ENCODE data around the gene EWSR1.

The EWSR1 gene

DNA sequence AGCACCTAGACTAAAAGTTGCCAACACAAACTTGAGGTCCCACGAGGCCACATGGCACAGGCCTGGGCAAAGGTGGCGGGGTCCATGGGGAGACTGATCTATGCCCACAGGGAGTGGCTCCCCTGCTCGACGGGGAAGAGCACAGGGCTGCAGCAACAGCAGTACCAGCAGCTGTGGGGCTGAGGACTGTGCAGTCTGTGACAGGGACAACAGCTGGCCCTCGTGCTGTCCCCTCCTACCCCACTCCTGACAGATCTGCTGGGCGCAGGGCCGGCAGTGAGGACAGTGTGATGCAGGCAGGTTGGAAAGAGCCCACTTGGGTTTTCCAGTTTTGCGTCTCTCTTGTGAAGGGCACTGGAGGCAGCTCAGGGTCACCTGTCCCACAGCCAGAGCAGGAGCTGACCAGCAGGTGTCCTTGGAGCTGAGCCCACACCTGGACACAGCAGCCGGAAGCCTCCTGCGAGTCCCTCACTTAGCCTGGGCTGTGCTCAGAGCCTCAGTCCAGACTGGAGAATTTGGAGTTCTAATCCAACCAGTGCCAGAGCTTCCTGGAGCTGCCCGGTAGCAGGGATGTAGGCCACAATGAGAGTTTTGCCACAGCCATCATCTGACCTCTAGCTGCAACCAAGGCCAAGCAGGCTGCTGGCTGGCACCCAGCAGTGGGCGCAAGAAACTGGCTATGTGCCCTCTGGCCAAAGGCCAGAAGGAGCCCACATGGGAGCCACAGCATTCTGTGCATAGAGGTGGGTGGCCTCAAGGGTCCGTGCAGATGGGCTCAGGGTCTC lies 34.8 kb downstream of the EWSR1 start:
- no peak for DNase-seq (ENCODE audit: extremely low read depth in 1 of 2, low read depth in 1 of 2)

DNA sequence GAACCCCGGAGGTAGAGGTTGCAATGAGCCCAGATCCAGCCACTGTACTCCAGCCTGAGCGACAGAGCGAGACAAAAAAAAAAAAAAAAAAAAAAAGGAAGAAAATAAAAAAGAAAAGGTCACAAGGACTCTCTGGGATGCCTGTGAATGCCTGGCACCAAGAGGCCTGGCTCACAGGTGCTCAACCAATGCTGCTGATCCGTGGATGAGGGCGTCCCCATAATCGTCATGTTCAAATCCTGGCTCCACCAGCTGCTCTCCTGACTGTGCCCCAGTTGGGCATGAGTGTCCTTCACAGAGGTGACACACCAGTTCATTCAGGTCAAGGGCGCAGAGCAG lies 37.7 kb downstream of the EWSR1 start:
- no peak for DNase-seq (ENCODE audit: extremely low read depth in 1 of 2, low read depth in 1 of 2)

DNA sequence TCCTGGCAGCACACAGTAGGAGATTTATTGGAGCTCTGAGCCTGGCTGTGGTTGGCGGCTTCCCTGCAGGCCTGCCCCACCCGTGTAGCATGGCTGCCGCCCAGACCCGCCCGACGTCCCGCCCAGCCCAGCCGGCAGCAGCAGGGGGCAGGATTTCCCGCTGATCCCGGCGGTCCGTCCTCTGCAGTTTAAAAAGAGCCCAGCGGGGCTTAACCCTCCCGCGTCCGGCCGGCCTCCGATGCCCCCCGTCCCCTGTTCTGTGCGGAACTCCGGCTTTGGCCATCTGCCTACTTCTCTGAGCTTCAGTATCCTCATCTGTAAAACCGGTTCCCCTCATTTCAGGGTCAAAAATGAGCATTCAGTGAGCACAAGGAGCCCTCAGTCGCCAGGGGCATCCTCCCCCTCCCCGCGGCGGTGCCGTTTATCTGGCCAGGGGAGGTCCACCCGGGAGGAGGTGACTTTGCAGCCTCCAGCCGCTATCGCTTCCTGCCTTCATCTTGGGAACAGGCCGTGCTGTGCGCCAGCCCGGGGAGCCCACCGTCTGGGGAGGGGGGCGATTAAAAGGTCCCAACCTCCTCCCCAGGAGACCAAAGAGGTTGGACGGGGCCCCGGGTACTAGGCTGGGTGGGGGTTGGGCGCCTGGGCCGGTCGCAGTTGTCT lies 38.2 kb downstream of the EWSR1 start, which contains the start of gene GAS2L1:
TSS of gene GAS2L1 (plus strand) at position 476 of the 660 bp plus-strand sequence. CDS start 1,456 bp downstream, outside the sequence.
- no peak for DNase-seq (ENCODE audit: extremely low read depth in 1 of 2, low read depth in 1 of 2)

DNA sequence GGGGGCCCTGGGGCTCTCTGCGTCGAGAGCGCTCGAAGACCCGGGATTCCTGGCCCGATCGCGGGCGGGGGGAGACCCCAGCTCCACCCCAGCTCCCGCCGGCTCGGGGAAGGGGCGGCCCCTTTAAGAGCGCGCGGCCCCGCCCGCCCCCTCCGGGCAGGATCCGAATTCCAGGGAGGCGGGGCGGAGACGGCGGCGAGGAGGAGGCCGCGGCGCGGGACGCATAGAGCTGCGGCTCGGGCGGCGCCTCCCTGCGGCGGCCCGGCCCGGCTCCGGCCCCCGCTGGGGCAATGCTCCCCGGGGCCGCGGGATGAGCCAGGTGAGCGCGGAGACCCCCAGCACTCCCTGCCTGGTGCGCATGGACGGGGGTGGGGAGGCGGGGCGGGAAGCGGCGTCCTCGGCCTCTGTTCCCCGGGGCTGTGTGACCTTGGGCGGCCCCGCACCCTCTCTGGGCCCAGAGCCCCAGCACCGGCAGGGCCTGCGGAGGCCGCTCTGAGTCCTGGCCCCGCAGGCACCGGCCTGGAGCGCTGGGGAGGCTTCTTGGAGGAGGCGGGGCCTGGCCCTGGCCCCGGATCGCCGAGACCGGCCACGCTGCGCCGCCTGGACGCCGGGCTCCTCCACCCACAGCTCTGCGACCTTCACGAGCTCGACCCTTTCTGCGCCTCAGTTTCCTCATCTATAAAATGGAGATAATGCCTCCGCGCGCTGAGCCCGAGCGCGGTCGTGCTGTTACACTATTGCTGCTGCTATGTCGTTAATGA lies 38.9 kb downstream of the EWSR1 start:
- no peak for DNase-seq (ENCODE audit: extremely low read depth in 1 of 2, low read depth in 1 of 2)

DNA sequence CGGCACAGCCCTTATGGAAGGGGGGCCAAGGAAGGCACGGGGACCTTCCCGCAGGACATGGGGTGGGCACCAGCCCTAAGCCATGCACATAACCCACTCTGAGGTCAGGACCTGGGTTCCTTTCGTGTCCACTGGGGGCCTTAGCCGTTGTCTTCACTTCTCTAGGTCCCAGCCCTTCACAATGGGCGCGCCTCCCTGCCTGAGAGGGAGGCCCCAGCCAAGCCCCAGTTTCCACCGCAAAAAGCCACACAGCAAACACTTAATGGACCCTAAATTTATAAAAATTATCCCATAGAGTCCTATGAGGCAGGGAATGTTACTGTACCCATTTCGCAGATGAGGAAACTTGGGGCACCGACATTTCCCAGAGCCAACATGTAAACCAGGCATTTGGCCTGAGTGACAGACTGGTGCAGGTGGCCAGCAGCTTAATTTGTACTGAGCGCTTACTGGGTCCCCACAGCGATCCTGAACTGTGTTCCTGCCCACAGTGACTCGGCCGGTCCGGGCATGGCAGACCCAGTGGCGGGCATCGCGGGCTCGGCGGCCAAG lies 39.6 kb downstream of the EWSR1 start:
- DNase-seq (ENCODE audit: extremely low read depth in 1 of 2, low read depth in 1 of 2), result no peak

DNA sequence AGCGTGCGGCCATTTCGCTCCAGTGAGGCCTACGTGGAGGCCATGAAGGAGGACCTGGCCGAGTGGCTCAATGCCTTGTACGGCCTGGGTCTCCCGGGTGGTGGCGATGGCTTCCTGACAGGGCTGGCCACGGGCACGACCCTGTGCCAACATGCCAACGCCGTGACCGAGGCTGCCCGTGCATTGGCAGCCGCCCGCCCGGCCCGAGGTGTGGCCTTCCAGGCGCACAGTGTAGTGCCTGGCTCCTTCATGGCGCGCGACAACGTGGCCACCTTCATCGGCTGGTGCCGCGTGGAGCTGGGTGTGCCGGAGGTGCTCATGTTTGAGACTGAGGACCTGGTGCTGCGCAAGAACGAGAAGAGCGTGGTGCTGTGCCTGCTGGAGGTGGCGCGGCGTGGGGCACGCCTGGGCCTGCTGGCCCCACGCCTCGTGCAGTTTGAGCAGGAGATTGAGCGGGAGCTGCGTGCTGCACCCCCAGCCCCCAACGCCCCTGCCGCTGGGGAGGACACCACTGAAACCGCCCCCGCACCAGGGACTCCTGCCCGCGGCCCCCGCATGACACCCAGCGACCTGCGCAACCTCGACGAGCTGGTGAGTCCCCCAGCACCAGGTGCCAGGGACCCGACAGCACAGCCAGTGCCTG lies 40.2 kb downstream of the EWSR1 start:
- DNase-seq (ENCODE audit: extremely low read depth in 1 of 2, low read depth in 1 of 2), result no peak

DNA sequence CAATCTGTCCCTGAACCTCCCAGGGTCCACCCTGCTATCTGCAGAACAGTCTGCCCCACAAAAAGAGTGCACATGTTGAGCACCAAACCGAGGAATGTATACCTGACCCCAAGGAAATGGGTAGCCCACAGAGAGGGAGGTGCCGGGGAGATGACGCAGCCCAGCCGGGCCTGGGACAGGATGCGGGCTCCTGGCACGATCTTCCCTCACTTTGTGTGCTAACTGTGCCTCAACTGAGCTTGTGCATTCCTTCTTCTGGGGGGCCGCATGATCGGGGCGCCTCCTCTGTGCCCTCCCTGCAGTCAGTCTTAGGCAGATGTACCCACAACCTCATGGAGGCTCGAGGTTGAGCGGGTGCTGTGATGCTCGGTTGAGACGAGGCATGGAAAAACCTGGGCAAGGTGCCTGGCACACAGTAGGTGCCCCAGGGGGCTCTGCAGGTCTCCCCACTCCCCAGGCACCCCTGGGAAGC lies 40.8 kb downstream of the EWSR1 start:
- no peak for DNase-seq (ENCODE audit: extremely low read depth in 1 of 2, low read depth in 1 of 2)

DNA sequence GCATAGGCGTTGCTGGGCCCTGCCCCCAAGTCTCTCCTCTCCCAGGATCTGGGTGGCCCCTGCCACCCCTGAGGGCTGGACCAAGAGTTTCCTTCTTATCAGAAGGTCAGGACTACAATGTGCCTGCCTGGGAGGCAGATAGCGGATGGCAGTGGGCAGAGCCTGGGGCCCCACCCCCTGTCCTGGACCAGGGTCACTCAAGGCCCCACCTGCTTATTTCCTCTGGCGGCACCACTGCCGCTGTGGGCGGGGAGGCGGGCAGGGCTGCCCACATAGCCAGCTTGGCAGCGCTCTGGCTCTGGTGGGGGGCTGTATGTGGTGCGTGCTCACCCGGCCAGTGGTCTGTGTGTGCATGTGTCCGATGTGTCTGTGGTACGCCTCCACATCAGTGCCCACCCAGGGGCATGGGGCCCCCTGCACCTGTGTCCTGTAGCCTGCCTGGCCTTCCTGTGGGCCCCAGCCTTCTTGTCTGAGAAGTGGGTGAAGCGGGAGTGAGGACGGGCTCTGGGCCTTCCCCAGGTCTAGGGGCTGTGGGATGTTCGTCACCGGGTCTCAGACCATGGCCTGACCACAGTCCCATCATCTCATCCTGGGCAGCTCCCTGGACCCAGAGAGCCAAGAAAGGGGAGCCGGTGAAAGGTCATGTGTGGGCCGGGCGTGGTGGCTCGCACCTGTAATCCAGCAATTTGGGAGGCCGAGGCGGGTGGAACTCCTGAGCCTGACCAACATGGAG lies 41.4 kb downstream of the EWSR1 start:
- no peak for DNase-seq (ENCODE audit: extremely low read depth in 1 of 2, low read depth in 1 of 2)

DNA sequence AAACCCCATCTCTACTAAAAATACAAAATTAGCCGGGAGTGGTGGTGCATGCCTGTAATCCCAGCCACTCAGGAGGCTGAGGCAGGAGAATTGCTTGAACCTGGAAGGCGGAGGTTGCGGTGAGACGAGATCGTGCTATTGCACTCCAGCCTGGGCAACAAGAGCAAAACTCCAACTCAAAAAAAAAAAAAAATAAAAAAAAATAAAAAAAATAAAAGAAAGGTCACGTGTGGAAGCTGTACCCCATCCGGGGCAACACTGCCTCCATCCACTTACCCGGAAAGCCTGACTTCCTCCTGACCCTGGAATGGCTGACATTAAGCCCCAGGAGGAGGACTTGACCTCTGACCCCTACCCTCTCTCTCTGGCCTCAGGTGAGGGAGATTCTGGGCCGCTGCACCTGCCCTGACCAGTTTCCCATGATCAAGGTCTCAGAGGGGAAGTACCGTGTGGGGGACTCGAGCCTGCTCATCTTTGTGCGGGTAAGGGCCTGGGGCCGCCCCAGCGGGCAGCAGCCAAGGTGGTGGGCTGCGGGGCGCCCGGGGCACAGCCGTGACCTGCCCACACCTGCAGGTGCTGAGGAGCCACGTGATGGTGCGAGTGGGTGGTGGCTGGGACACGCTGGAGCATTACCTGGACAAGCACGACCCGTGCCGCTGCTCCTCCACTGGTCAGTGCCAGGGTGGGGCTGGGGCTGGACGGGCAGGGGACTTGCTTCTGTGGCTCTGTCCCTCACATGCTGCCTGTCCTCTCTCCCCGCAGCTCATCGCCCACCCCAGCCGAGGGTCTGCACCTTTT lies 42.2 kb downstream of the EWSR1 start:
- no peak for DNase-seq (ENCODE audit: extremely low read depth in 1 of 2, low read depth in 1 of 2)

DNA sequence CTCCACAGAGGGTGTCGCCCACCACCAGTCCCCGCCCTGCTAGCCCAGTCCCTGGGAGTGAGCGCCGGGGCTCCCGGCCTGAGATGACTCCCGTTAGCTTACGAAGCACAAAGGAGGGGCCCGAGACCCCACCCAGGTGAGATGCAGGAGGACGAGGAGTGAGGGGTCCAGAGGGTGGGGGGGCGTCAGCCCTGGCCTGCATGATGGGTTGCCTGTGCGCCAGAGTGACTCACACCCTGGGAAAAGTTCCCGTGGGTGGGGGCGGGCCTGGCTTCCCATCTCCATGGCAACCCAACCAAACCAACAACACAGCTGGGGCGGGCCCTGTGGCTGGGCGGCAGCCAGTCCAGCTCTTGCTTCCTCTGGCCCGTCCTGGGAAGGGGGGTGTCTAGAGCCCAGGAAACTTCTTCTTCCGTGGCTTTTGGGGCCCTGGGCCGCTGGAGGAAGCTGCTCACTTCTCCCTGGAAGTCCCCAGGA lies 42.8 kb downstream of the EWSR1 start:
- DNase-seq (ENCODE audit: extremely low read depth in 1 of 2, low read depth in 1 of 2), result peak in 1 of 2 donors; percentile 22

DNA sequence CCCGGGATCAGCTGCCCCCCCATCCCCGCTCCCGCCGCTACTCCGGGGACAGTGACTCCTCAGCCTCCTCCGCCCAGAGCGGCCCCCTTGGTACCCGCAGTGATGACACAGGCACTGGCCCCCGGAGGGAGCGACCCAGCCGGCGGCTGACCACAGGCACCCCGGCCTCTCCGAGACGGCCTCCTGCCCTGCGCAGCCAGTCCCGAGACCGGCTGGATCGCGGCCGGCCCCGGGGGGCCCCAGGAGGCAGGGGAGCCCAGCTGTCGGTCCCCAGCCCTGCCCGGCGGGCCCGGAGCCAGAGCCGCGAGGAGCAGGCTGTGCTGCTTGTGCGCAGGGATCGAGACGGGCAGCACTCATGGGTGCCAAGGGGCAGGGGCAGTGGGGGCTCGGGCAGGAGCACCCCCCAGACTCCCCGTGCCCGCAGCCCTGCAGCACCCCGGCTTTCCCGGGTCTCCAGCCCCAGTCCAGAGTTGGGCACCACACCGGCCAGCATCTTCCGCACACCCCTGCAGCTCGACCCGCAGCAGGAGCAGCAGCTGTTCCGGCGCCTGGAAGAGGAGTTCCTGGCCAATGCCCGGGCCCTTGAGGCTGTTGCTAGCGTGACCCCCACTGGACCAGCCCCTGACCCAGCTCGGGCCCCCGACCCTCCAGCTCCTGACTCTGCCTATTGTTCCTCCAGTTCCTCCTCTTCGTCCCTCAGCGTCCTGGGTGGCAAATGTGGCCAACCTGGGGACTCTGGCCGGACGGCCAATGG lies 43.6 kb downstream of the EWSR1 start:
- DNase-seq (ENCODE audit: extremely low read depth in 1 of 2, low read depth in 1 of 2), result no peak

DNA sequence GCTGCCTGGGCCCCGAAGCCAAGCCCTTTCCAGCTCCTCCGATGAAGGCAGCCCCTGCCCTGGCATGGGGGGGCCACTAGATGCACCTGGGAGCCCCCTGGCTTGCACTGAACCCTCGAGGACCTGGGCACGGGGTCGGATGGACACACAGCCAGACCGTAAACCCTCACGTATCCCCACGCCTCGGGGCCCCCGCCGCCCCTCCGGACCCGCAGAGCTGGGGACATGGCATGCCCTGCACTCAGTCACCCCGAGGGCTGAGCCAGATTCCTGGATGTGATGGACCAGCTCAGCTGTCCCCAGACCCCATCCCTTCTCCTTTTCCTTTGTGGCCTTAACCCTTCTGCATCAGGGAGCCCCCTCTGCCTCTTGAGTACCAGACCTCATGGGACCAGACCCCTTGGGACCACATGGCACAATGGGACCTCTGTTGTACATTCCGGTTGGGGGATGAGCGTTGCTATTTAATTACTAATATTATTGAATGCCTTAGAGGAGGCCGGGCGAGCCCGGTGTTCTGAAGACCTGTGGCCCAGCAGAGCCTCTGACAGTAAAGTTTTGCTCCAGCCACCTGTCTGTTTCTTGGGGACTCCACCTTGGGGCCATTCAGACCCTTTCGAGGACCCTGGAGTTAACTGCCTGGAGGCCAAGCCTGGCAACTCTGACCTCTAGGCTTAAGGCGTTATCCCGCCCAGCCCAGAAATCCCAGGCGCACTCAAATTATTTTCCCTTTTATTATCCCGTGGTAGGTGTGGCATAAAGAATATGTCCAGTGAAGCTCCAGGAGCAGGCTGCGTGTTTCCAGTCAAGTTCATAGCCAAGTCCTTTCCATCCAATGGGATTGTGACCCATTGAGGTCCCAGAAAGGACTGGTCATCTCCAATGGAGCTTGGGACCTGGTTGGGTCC lies 44.4 kb downstream of the EWSR1 start:
- no peak for DNase-seq (ENCODE audit: extremely low read depth in 1 of 2, low read depth in 1 of 2)

DNA sequence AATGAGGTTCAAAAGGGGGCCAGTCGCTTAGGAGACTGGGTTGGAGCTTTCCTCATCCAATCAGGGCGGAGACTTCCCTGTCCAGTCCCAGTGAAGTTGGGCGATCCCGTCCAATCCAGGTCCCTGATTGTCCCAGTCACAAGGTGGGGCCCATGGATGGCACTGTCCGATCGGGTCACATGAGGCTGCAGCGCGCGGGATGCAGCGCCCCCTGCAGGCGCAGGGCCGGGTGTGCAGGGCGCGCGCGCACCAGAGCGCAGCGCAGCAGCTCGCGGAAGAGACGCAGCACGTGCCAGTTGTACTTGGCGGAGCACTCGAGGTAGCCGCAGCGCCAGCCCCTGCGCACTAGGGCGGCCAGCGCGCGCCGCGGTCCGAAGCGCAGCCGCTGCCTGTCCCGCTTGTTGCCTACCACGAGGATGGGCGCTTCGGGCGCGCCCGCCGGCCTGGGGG lies 45.1 kb downstream of the EWSR1 start:
- DNase-seq (ENCODE audit: extremely low read depth in 1 of 2, low read depth in 1 of 2), result no peak

DNA sequence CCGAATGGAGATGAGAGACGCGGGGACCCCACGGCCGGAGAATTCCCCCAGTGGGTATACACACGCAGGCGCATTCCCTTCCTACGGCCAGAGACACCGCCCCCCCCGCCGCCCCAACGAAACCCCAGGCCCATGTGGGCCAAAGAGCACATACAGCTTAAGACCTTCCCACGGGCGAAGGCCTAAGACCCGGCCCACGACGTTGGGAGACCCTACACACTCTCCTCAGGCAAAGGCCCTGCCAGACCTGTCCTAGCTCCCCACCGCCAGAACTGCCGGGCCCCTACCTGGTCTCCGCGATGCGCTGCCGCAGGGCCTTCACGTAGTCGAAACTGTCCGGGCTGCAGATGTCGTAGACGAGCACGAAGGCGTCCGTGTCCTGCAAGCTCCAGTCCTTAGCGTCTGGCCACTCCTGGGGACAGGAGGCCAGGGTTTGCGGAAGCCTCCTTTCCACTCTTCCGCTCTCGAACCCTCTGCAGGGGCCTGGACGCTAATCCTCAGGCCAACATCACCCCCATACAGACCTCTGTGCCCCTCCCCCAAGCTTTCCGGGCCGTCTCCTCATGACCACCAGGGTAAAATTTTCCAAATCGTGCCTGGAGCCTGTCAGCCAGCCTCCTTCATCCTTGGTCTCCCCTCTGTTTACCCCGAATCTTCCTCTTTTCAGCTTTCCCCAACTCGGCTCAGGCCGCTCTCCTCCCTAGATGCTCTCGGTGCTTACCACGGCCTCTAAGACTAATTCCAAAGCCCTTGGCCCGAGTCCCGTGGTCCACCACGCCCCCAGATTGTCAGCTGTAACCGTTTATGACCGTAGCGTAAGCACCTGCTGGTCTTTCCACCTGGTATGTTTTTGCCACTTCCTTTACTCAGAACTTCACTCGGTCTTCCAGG lies 45.8 kb downstream of the EWSR1 start:
- no peak for DNase-seq (ENCODE audit: extremely low read depth in 1 of 2, low read depth in 1 of 2)

DNA sequence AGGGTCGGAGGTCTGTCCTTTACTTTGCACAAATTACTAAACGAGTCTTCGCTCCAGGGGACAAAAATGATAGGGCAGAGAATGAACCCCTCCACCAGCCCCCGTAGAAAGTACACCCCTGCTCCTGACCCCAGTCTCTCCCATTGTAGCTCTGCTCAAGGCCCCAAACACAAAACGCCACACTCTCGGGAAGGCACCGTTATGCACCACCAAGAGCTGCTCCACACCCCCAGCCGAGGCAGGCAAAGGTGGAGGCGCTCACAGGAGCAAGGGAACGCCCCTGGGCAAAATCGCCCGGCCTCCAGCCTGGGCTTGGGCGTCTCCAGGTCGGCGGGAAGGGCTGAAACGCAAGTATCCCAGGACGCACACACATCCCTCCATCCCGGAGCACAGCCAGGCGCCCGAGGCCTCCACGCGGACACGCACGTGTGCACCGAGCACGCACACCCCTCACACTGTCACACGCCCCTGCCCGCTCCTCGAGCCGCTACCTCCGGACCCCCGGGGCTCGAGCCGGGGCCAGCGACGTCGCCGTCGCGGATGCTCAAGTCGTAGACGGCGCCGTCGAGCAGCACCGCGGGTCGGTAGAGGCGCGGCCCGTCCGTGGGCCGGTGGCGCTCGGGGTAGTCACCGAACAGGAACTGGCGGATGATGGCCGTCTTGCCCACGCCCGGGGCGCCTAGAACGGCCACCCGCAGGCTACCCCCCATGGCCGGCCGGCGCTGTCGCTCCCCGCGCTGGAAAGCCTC lies 46.6 kb downstream of the EWSR1 start:
- no peak for DNase-seq (ENCODE audit: extremely low read depth in 1 of 2, low read depth in 1 of 2)
